C4-2B (cell line): ENCODE data around the gene BCL2L1.

Experiments used
- ZFX ChIP-seq: fragments of 450-650 bp; IDR thresholded peaks from 2 replicates; pipeline ENCODE4 v1.6.1; 2017
- TF ChIP-seq, protein P1 (sequence below): fragments of 450-650 bp; conservative IDR thresholded peaks from 2 replicates; pipeline ENCODE4 v1.5.1; 2017; ENCODE audit warnings: mild to moderate bottlenecking

GRCh38 chr20:31682352-31682751 lies 40.3 kb downstream of the BCL2L1 start:
- TF ChIP-seq, protein P1, sequence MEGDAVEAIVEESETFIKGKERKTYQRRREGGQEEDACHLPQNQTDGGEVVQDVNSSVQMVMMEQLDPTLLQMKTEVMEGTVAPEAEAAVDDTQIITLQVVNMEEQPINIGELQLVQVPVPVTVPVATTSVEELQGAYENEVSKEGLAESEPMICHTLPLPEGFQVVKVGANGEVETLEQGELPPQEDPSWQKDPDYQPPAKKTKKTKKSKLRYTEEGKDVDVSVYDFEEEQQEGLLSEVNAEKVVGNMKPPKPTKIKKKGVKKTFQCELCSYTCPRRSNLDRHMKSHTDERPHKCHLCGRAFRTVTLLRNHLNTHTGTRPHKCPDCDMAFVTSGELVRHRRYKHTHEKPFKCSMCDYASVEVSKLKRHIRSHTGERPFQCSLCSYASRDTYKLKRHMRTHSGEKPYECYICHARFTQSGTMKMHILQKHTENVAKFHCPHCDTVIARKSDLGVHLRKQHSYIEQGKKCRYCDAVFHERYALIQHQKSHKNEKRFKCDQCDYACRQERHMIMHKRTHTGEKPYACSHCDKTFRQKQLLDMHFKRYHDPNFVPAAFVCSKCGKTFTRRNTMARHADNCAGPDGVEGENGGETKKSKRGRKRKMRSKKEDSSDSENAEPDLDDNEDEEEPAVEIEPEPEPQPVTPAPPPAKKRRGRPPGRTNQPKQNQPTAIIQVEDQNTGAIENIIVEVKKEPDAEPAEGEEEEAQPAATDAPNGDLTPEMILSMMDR, result no peak
- TF ChIP-seq ZFX, result no peak
